Tibial artery (tissue), 4 donors: Measurements from ENCODE around the gene UPF3A.

Experiments used
- DNase-seq, 2 donors: peaks; one replicate each; pipeline ENCODE4 v3.0.0-alpha.2; 2019
- H3K27ac ChIP-seq, 2 donors: fragments of 200-600 bp; sonication (generic) in 1 of 2; 1 replicate in 1 of 2; 2 replicates in 1 of 2; pipeline ENCODE4 v1.5.1; 2018 to 2019; ENCODE audit warnings: mild to moderate bottlenecking in 1 of 2
- H3K27me3 ChIP-seq, 2 donors: fragments of 200-600 bp; sonication (generic) in 1 of 2; one replicate each; pipeline versions ENCODE4 v1.5.1 to v1.6.0; 2016 to 2019
- H3K36me3 ChIP-seq, 3 donors: fragments of 200-600 bp; sonication (generic) in 2 of 3; one replicate each; pipeline ENCODE4 v1.5.1; 2016 to 2019; ENCODE audit warnings: mild to moderate bottlenecking in 2 of 3
- H3K4me1 ChIP-seq, 4 donors: fragments of 200-600 bp; sonication (generic) in 2 of 4; 1 replicate in 3 of 4; 2 replicates in 1 of 4; pipeline ENCODE4 v1.5.1; 2016 to 2019
- H3K4me3 ChIP-seq, 2 donors: fragments of 200-600 bp; sonication (generic) in 1 of 2; 1 replicate in 1 of 2; 2 replicates in 1 of 2; pipeline ENCODE4 v1.5.1; 2018 to 2019; ENCODE audit warnings: mild to moderate bottlenecking in 2 of 2
- H3K9me3 ChIP-seq, 3 donors: fragments of 200-600 bp; sonication (generic) in 1 of 3; one replicate each; pipeline ENCODE4 v1.5.1; 2016 to 2019
- CTCF ChIP-seq, 2 experiments: fragments of 200-600 bp in 1 of 2; fragments of 450-650 bp in 1 of 2; IDR thresholded peaks; one replicate each; pipeline ENCODE4 v1.5.1; 2017 to 2019; ENCODE audit warnings: antibody characterized with exemption in 2 of 2, mild to moderate bottlenecking in 1 of 2, moderate library complexity in 1 of 2
- intact Hi-C: fragments of 100-400 bp; cut with DNase I; formaldehyde crosslinking; loops from one replicate; pipeline ENCODE4 v1.15.0; 2023; ENCODE audit warnings: low total_unique reads

Gene UPF3A

GRCh38 chr13:114313061-114313860, 31.9 kb downstream of the UPF3A start:
- intact Hi-C loops, result no loop called here
- H3K27ac ChIP-seq, result peak overlapping the region; percentile 83 to 89
- no peaks in the 10 kb centered on the region for H3K36me3 ChIP-seq
- no peak for DNase-seq
- no peaks in the 10 kb centered on the region for H3K9me3 ChIP-seq
- H3K4me3 ChIP-seq, result peak overlapping the region; percentile 69 to 85
- H3K27me3 ChIP-seq, result no peaks in the 10 kb centered on the region
- H3K4me1 ChIP-seq, result peaks cover 0 to 40% (median 29%) of the 10 kb centered on the region in 4 donors
- TF ChIP-seq CTCF (IDR thresholded peaks at IDR 0.05), result no peak

- no peaks in the 10 kb centered on the region for H3K27me3 ChIP-seq
- H3K4me3 ChIP-seq, result peak within 1 kb of the TSS; percentile 69 to 85
- peak; percentile 93 to 98 for DNase-seq
- no peaks in the 10 kb centered on the region for H3K9me3 ChIP-seq
- intact Hi-C loops, result no loop called here
- H3K4me1 ChIP-seq, result peaks cover 0 to 49% (median 35%) of the 10 kb centered on the region in 4 donors
- TF ChIP-seq CTCF (IDR thresholded peaks at IDR 0.05), result no peak
- peak within 1 kb of the TSS; percentile 83 to 89 for H3K27ac ChIP-seq
- H3K36me3 ChIP-seq, result no peaks in the 10 kb centered on the region
Measured at GRCh38 chr13:114314074-114314912, 32.9 kb downstream of the UPF3A start, which contains the start of gene CHAMP1. TSS of gene CHAMP1 (plus strand) at chr13:114314503. CDS start at chr13:114323843, 9,340 bp downstream.

GRCh38 chr13:114315074-114315785, 33.8 kb downstream of the UPF3A start:
- Histone ChIP-seq H3K27ac (peak overlapping the region; percentile 83 to 89), H3K4me1 (peaks cover 0 to 58% (median 42%) of the 10 kb centered on the region in 4 donors), H3K4me3 (peak overlapping the region; percentile 69 to 85), H3K9me3 (no peaks in the 10 kb centered on the region), H3K36me3 (peaks cover 0 to 3% (median 0%) of the 10 kb centered on the region in 3 donors), H3K27me3 (no peaks in the 10 kb centered on the region)
- intact Hi-C loops, result no loop called here
- no peak for TF ChIP-seq CTCF (IDR thresholded peaks at IDR 0.05)
- DNase-seq, result no peak

- intact Hi-C loops, result no loop called here
- no peaks in the 10 kb centered on the region for H3K27me3 ChIP-seq
- H3K36me3 ChIP-seq, result peaks cover 26 to 29% (median 27%) of the 10 kb centered on the region in 3 donors
- no peak for TF ChIP-seq CTCF (IDR thresholded peaks at IDR 0.05)
- peaks cover 0 to 56% (median 39%) of the 10 kb centered on the region in 4 donors for H3K4me1 ChIP-seq
- no peaks in the 10 kb centered on the region for H3K9me3 ChIP-seq
- no peak overlapping the region for H3K27ac ChIP-seq
- no peak overlapping the region for H3K4me3 ChIP-seq
- DNase-seq, result no peak
Measured at GRCh38 chr13:114318624-114319023, 37.2 kb downstream of the UPF3A start.

GRCh38 chr13:114319441-114319913, 38.1 kb downstream of the UPF3A start:
- no peak overlapping the region for H3K27ac ChIP-seq
- intact Hi-C loops, result no loop called here
- DNase-seq, result no peak
- no peak for TF ChIP-seq CTCF (IDR thresholded peaks at IDR 0.05)
- no peaks in the 10 kb centered on the region for H3K9me3 ChIP-seq
- H3K4me3 ChIP-seq, result no peak overlapping the region
- no peaks in the 10 kb centered on the region for H3K27me3 ChIP-seq
- H3K4me1 ChIP-seq, result peaks cover 0 to 54% (median 39%) of the 10 kb centered on the region in 4 donors
- H3K36me3 ChIP-seq, result peaks cover 34 to 37% (median 36%) of the 10 kb centered on the region in 3 donors
